ENCODE measurements around the gene RALGPS1. TPM values are rescaled to one million over a fixed set of nuclear protein-coding genes. Genes with fewer than 3 reads are reported as not detected.

RALGPS1 gene
- total RNA-seq, 4 donors from 2014 or later = 4.6 to 11.9 (median 10.0) TPM

- no peak for TF ChIP-seq POLR2AphosphoS5 (IDR thresholded peaks at IDR 0.05)
- no peak for TF ChIP-seq EP300 (IDR thresholded peaks at IDR 0.05)
- no peak for TF ChIP-seq POLR2A (IDR thresholded peaks at IDR 0.05; ENCODE audit: low read depth)
- no peak for TF ChIP-seq CTCF (IDR thresholded peaks at IDR 0.05)
- no peak overlapping the region for H3K27ac ChIP-seq (replicated peaks in 1 of 4)
- no peak overlapping the region for H3K4me3 ChIP-seq
- no peak for DNase-seq (ENCODE audit: extremely low spot score)
- 80% methylated on average over 2 of the region's 2 CpGs for WGBS
- intact Hi-C loops (cut with DNase I) = no loop called here
- H3K27me3 ChIP-seq = no peaks in the 10 kb centered on the region
- H3K9me3 ChIP-seq = no peaks in the 10 kb centered on the region
- no peaks in the 10 kb centered on the region for H3K4me1 ChIP-seq
- H3K36me3 ChIP-seq = no peaks in the 10 kb centered on the region
Observed at GRCh38 chr9:126999315-127000068, 84.9 kb downstream of the RALGPS1 start.

GRCh38 chr9:127004946-127005769, 90.6 kb downstream of the RALGPS1 start:
- H3K27me3 ChIP-seq = no peaks in the 10 kb centered on the region
- no peaks in the 10 kb centered on the region for H3K36me3 ChIP-seq
- 71% methylated on average over 3 of the region's 3 CpGs for WGBS
- no peak for DNase-seq (ENCODE audit: extremely low spot score)
- TF ChIP-seq POLR2AphosphoS5 (IDR thresholded peaks at IDR 0.05) = no peak
- no peak for TF ChIP-seq EP300 (IDR thresholded peaks at IDR 0.05)
- TF ChIP-seq POLR2A (IDR thresholded peaks at IDR 0.05; ENCODE audit: low read depth) = no peak
- H3K9me3 ChIP-seq = no peaks in the 10 kb centered on the region
- H3K27ac ChIP-seq (replicated peaks in 1 of 4) = no peak overlapping the region
- intact Hi-C loops (cut with DNase I) = no loop called here
- H3K4me1 ChIP-seq = peaks cover 0 to 14% (median 2%) of the 10 kb centered on the region in 4 donors
- H3K4me3 ChIP-seq = no peak overlapping the region

- no peaks in the 10 kb centered on the region for H3K27me3 ChIP-seq
- WGBS = 93% methylated on average over 5 of the region's 5 CpGs
- DNase-seq (ENCODE audit: extremely low spot score) = no peak
- no peak overlapping the region for H3K27ac ChIP-seq (replicated peaks in 1 of 4)
- TF ChIP-seq CTCF (IDR thresholded peaks at IDR 0.05) = no peak
- no peak for TF ChIP-seq POLR2A (IDR thresholded peaks at IDR 0.05; ENCODE audit: low read depth)
- no peak for TF ChIP-seq POLR2AphosphoS5 (IDR thresholded peaks at IDR 0.05)
- no peak for TF ChIP-seq EP300 (IDR thresholded peaks at IDR 0.05)
- no peaks in the 10 kb centered on the region for H3K9me3 ChIP-seq
- no peak overlapping the region for H3K4me3 ChIP-seq
- peaks cover 0 to 16% (median 2%) of the 10 kb centered on the region in 4 donors for H3K4me1 ChIP-seq
- no peaks in the 10 kb centered on the region for H3K36me3 ChIP-seq
- intact Hi-C loops (cut with DNase I) = no loop called here
Observed at GRCh38 chr9:127005770-127006314, 91.3 kb downstream of the RALGPS1 start.

GRCh38 chr9:127007638-127008037, 93.1 kb downstream of the RALGPS1 start:
- peaks cover 3 to 25% (median 10%) of the 10 kb centered on the region in 4 donors for H3K4me1 ChIP-seq
- H3K4me3 ChIP-seq = no peak overlapping the region
- WGBS = 88% methylated on average over 6 of the region's 6 CpGs
- no peaks in the 10 kb centered on the region for H3K27me3 ChIP-seq
- DNase-seq (ENCODE audit: extremely low spot score) = no peak
- no peak overlapping the region for H3K27ac ChIP-seq (replicated peaks in 1 of 4)
- intact Hi-C loops (cut with DNase I) = no loop called here
- TF ChIP-seq POLR2A (IDR thresholded peaks at IDR 0.05; ENCODE audit: low read depth) = no peak
- no peak for TF ChIP-seq EP300 (IDR thresholded peaks at IDR 0.05)
- TF ChIP-seq CTCF (IDR thresholded peaks at IDR 0.05) = no peak
- no peak for TF ChIP-seq POLR2AphosphoS5 (IDR thresholded peaks at IDR 0.05)
- no peaks in the 10 kb centered on the region for H3K36me3 ChIP-seq
- no peaks in the 10 kb centered on the region for H3K9me3 ChIP-seq

GRCh38 chr9:127008076-127008475, 93.5 kb downstream of the RALGPS1 start:
- no peak for DNase-seq (ENCODE audit: extremely low spot score)
- intact Hi-C loops (cut with DNase I) = no loop called here
- H3K9me3 ChIP-seq = no peaks in the 10 kb centered on the region
- peaks cover 3 to 25% (median 10%) of the 10 kb centered on the region in 4 donors for H3K4me1 ChIP-seq
- H3K4me3 ChIP-seq = no peak overlapping the region
- TF ChIP-seq CTCF (IDR thresholded peaks at IDR 0.05) (no peak), POLR2A (IDR thresholded peaks at IDR 0.05; ENCODE audit: low read depth) (no peak), POLR2AphosphoS5 (IDR thresholded peaks at IDR 0.05) (no peak), EP300 (IDR thresholded peaks at IDR 0.05) (no peak)
- no peak overlapping the region for H3K27ac ChIP-seq (replicated peaks in 1 of 4)
- H3K36me3 ChIP-seq = no peaks in the 10 kb centered on the region
- no peaks in the 10 kb centered on the region for H3K27me3 ChIP-seq
- WGBS = 95% methylated on average over 1 of the region's 1 CpG
